Stimulated activated CD4-positive, alpha-beta T cell treated with anti-CD3 and anti-CD28 coated beads, Interleukin-2, amount 100 ng/mL, for 48 hours (primary cell): ENCODE results near the gene LTA4H.

Experiments
- DNase-seq, 2 donors: peaks; one replicate each; pipeline ENCODE4 v3.0.0-alpha.2; 2020

LTA4H gene

GRCh38 chr12:96056646-96057455 lies 21.5 kb upstream of the LTA4H start:
- no peak for DNase-seq

GRCh38 chr12:96054244-96054610 lies 18.8 kb upstream of the LTA4H start:
- DNase-seq: no peak

- DNase-seq: no peak
These were observed 18.3 kb upstream of the LTA4H start for GRCh38 chr12:96053476-96054243.

DNA sequence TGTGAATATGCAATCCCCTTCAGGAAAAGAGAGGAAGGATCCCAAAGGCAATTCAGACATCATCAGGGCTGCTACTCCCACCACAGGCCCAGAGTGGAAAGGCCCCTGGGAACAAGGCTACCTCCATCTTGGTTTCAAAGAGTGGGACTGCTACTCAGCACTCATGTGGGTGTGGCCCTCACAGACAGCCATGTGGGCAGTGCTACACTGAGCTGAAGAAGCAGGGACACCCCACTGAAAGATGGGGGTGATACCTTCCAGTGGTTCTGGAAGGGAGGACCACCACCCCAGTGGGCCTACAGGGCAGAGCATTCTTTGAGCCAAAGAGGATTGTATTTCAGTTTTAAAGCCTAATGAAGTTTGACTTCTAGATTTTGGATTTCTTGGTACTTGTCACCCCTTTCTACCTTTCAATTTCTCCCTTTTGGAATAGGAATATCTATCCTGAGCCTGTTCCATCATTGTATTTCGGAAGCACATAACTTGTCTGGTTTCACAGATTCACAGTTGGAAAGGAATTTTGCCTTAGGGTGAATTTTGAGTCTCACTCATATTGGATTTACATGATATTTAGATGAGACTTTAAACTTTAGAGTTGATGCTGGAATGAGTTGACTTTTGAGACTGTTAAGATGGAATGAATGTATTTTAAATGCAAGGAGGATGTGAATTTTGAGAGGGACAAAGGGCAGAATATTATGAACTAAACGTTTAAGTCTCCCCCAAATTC lies 16.5 kb upstream of the LTA4H start:
- DNase-seq: no peak

- no peak for DNase-seq
These were observed 14.8 kb upstream of the LTA4H start for GRCh38 chr12:96050139-96050538.

DNA sequence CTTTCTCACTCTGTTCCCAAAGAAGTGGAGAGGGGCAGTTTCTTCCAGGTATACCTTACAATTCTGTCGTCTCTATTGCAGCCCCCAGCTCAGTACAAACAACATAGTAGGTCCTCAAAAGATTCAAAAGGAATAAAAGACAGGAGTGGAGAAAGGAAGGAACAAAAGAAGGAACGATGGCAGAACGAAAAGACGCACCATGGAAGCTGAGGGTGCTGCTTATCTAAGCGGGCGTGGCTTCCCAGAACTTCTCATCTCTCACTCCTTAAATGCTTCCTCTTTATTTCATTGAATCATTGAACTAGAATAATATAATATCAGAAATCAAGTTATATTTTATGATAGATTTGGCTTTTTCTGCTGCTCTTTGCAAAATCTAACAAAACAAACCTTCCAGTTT lies 13.7 kb upstream of the LTA4H start:
- no peak for DNase-seq

DNA sequence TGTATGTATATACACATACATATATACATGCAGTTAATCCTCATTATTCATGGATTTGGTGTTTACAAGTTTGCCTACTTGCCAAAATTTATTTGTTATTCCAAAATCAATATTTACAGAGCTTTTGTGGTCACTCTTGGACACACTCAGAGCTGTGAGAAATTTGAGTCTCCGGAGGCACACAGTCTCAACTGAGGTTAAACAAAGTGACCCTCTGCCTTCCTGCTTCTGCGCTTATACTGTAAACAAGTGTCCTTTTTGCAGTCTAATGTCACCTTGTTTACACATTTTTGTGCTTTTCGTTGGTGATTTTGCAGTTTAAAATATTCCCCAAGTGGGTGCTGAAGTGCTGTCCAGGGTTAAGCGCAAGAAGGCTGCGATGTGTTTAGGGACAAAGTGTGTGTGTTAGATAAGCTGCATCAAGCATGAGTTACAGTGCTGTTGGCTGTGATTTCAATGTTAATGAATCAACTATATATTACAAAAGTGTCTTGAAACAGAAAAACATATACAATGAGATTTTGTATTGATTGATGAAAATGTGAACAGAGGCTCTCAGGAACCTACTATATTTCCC lies 13.1 kb upstream of the LTA4H start:
- DNase-seq: no peak

- no peak for DNase-seq
These were observed 12.1 kb upstream of the LTA4H start for GRCh38 chr12:96047229-96048211.

- no peak for DNase-seq
These were observed 11.3 kb upstream of the LTA4H start for GRCh38 chr12:96046543-96047228.

DNA sequence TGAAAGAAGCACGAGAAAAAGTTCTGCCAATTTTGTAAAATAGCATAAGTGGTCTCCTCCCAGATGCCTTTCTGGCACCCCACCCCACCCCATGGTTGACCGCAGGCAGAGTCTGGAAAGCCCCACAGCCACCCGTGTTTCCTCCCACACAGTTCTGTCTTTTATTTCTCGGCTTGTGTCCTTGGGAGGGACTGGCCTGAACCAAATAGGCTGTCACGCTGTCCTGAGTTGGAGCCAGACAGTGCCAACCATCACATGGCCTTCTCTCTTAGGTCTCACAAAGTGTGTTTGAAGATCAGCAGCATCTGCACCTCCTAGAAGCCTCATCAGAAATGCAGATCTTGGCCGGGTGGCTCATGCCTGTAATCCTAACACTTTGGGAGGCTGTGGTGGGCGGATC lies 10.2 kb upstream of the LTA4H start:
- DNase-seq: no peak

- DNase-seq: no peak
These were observed 9.5 kb upstream of the LTA4H start for GRCh38 chr12:96044943-96045290.

DNA sequence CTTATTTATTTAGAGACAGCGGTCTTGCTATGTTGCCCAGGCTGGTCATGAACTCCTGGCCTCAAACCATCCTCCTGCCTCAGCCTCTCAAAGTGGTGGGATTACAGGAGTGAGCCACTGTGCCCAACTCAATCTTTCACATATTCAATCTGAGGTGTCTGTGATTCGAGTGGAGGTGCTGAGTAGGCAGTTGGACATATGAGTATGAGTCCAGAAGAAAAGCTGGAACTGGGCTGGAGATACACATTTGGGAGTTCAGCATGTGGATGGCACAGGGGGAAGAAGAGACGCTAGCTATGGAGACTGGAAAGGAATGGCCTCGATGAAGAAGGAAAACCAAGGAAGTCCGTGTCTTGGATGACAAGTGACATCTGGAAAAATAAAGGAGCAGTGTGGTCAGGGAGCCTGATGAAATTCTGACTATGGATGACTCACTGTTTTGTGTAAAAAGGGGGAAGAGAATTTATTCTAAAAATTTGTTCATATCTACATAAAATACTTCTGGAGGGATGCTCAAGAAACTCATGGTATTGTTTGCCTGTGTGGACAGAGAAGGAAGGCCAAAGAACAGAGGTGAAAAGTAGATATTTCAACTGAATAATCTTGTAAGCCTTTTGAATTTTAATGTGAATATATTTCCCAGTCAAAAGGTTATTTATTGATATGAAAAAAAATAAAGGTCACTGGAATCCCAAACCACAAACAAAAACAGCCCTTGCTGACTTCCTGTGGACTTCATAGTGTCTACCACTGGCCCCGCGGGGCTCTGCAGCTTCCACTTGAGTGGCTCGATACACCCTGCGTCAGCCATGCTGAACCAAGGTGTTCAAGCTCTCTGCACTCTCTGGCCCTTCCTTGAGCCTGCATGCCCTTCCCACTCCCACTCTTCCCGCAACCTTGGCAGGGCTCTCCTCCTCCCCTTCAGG lies 8.9 kb upstream of the LTA4H start:
- no peak for DNase-seq

- no peak for DNase-seq
These were observed 5.8 kb upstream of the LTA4H start for GRCh38 chr12:96041181-96041580.

DNA sequence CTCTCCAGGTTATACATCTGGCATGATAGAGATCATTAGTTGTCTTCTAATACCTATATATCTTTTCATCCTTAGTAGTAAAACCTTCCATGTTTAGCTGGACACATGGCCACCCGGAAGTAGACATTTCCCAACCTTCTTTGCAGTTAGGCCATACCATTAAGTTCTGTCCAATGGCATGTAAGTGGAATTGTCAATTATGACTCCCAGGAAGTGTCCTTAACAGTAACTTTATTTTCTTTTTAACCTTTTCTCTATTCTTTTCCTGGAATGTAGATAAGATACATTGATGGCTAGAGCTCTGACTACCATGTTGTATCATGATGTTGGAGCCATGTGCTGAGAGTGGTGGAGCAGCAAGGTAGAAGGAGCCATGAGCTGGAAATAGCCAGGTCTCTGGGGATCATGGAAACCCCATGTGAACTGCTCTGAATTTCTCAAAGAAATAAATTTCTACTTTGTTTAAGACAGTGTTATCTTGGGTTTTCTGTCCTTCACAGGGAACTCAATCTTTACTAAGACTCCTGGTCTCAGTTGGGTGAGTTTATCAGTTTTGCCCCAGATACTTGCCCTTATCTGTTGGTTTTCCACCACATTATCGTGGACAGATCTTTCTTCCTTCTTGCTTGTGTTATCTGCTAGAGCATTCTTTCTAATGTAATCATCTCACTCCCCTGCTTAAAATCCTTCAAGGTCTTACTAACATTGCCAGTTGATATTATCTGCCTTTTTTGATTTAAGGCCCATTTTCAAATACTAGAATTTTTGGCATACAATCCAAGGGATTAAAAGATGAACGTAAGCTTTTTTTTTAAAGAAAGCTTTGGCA lies 5.1 kb upstream of the LTA4H start:
- no peak for DNase-seq

- no peak for DNase-seq
These were observed 4.1 kb upstream of the LTA4H start for GRCh38 chr12:96039516-96039915.

- DNase-seq: no peak
These were observed 1.5 kb upstream of the LTA4H start for GRCh38 chr12:96036765-96037455.

- DNase-seq: no peak
These were observed 635 bp downstream of the LTA4H start for GRCh38 chr12:96034621-96035282.
